Bronchial epithelial cell (primary cell): ENCODE measurements around the gene CFAP100. TPM values are rescaled to one million over a fixed set of nuclear protein-coding genes. Genes with fewer than 3 reads are reported as not detected.

Source experiments
- DNase-seq: peaks from one replicate; pipeline ENCODE4 v3.0.0-alpha.2; 2010; ENCODE audit warnings: low read depth
- FAIRE-seq: peaks from 2 replicates; lab custom pipeline; 2011; peaks lifted over from hg19 to GRCh38; lab: Jason Lieb, UNC
- H3K27me3 ChIP-seq: 2 replicates; pipeline ENCODE4 v1.5.1; 2011; ENCODE audit warnings: low read length; ENCODE audit not compliant: control insufficient read depth, insufficient read depth
- H3K36me3 ChIP-seq: 2 replicates; pipeline ENCODE4 v1.5.1; 2011; ENCODE audit warnings: low read length; ENCODE audit not compliant: control insufficient read depth, insufficient read depth
- H3K4me3 ChIP-seq: 2 replicates; pipeline ENCODE4 v1.5.1; 2011; ENCODE audit warnings: mild to moderate bottlenecking, low read depth, low read length, control low read depth
- total RNA-seq: library from RNA; depleted of rRNA; stranded (reverse); fragments of >200 nt; gene quantifications from 2 replicates; pipeline ENCODE4 v1.2.1, GENCODE V29; 2014
- TF ChIP-seq, protein P1 (sequence below): IDR thresholded peaks from 2 replicates; pipeline ENCODE4 v1.5.1; 2011; ENCODE audit warnings: mild to moderate bottlenecking, moderate library complexity, low read length, control low read depth, inconsistent platforms; ENCODE audit not compliant: insufficient read depth, severe bottlenecking

Gene CFAP100
- total RNA-seq, 1 donor from 2014 or later, result not detected

DNA sequence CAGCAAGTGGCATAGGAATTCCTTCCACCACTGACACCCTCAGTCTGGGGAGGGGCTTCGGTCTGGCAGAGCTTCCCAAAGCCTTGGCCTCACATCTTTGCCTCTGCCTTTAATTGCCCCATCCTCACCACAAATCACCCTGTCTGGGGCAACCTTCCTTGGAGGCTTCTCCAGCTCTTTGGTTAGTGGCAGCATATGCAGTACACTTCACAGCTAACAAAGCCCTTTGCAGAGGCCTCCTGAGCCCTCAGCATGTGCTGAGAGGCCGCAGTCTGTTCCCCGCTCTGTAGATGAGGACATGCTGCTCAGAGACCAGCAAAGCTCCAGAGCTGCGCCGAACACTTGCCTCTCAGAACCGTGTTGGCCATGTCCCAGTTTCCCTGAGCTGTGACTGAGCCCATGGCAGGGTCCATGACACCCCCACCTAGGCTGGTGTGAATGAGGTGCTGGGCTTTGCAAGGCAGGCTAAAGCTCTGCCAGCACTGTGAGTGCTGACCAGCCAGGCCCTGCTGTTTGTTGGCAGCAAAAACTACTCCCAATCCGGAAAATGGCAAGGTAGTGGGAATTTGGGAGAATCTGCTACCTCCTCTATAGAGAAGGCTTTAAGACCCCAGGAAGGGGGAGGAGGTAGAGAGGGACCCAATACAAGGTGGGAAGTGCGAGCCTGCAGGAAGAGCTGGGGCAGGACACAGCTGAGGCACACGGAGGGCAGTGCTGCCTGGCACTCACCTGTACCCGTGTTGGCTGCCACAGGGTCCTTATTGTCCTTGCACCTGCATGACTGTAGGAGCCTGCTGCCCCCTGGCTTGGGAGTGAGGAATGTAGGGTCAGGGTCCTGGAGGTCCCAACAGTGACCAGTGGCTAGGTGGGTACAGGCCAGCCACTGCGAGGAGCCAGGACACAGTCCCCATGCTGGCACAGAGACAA, 29.1 kb upstream of the CFAP100 start:
- TF ChIP-seq, protein P1, sequence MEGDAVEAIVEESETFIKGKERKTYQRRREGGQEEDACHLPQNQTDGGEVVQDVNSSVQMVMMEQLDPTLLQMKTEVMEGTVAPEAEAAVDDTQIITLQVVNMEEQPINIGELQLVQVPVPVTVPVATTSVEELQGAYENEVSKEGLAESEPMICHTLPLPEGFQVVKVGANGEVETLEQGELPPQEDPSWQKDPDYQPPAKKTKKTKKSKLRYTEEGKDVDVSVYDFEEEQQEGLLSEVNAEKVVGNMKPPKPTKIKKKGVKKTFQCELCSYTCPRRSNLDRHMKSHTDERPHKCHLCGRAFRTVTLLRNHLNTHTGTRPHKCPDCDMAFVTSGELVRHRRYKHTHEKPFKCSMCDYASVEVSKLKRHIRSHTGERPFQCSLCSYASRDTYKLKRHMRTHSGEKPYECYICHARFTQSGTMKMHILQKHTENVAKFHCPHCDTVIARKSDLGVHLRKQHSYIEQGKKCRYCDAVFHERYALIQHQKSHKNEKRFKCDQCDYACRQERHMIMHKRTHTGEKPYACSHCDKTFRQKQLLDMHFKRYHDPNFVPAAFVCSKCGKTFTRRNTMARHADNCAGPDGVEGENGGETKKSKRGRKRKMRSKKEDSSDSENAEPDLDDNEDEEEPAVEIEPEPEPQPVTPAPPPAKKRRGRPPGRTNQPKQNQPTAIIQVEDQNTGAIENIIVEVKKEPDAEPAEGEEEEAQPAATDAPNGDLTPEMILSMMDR, result no peak
- DNase-seq, result no peak
- FAIRE-seq, result no peak
- Histone ChIP-seq H3K4me3 (no peak overlapping the region), H3K27me3 (no peaks in the 10 kb centered on the region), H3K36me3 (no peaks in the 10 kb centered on the region)

DNA sequence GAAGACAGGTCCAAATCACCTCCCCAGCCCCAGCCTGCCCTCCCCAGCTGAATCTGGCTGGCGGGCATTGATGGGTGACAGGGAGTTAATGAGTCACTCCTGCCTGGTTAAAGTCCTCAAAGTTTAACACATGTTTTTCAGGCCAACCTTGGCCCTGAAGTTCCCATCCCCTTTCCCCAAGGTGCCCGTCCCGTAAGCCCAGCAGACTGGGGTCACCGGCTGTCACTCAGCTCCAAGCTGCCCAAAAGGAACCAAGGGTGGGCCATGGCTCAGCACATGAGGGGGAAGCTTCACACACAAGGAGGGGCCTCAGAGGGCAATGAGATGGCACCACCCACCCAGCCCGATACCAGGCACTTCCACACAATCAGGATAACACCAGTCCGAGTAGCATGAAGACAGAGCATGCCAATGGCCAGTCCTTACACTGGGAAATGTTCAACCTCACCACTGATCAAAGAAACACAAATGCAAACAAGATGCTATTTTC, 27.3 kb upstream of the CFAP100 start:
- TF ChIP-seq, protein P1, result no peak
- FAIRE-seq, result peak; percentile 28
- Histone ChIP-seq H3K36me3 (no peaks in the 10 kb centered on the region), H3K4me3 (no peak overlapping the region), H3K27me3 (no peaks in the 10 kb centered on the region)
- DNase-seq, result no peak

DNA sequence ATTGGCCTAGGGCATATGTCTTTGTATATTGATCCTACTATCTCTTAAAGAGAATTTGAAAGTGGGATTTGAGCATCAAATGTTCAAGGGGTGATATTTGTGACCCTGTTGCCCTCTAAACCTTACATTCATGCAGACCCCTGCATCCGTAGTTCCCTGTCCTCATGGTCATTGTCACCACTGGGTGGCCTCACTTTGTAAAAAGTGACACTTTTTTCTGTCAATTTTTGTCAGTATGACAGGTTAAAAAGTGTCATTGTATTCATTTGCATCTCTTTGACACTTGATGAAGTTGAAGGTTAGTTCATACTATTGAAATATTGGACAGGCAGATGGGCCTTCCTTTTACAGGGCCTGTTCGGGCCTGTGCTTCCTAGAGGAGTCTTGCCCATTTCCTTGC, 25.2 kb upstream of the CFAP100 start:
- TF ChIP-seq, protein P1, result no peak
- FAIRE-seq (no peak), DNase-seq (no peak)
- H3K4me3 ChIP-seq, result no peak overlapping the region
- no peaks in the 10 kb centered on the region for H3K36me3 ChIP-seq
- no peaks in the 10 kb centered on the region for H3K27me3 ChIP-seq

DNA sequence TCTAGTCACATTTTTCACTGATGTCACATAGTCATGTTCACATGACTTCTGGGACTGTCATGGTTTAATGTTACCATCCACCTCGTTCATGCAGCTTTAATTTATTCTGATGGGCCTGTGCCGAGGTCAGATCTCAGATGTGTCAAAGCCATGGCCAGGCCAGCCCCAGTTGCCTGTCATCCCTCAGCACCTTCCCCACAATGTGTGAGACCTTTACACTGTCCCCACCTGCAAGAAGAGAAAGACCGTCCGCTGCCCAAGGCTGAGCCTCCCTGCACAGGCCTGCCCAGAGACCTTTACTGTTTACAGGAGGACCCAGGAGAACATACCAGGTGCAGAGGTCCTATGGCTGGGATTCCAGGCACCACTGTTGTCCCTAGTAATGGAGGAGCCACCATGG, 24.7 kb upstream of the CFAP100 start:
- FAIRE-seq, result no peak
- TF ChIP-seq, protein P1, result no peak
- Histone ChIP-seq H3K27me3 (no peaks in the 10 kb centered on the region), H3K36me3 (no peaks in the 10 kb centered on the region), H3K4me3 (no peak overlapping the region)
- no peak for DNase-seq

GRCh38 chr3:126370606-126371005, 24.1 kb upstream of the CFAP100 start:
- no peak overlapping the region for H3K4me3 ChIP-seq
- no peaks in the 10 kb centered on the region for H3K27me3 ChIP-seq
- H3K36me3 ChIP-seq, result no peaks in the 10 kb centered on the region
- DNase-seq (no peak), FAIRE-seq (no peak)
- TF ChIP-seq, protein P1, result no peak
